Activated naive CD8-positive, alpha-beta T cell treated with anti-CD3 and anti-CD28 coated beads, Interleukin-2, amount 50 U/mL, for 16 hours (primary cell): ENCODE data around the gene NUP42.

Experiments
- DNase-seq: peaks from one replicate; pipeline ENCODE4 v3.0.0-alpha.2; 2020; ENCODE audit warnings: low read depth, low spot score

Gene NUP42

GRCh38 chr7:23234569-23235296 lies 52.9 kb downstream of the NUP42 start:
- DNase-seq: no peak

DNA sequence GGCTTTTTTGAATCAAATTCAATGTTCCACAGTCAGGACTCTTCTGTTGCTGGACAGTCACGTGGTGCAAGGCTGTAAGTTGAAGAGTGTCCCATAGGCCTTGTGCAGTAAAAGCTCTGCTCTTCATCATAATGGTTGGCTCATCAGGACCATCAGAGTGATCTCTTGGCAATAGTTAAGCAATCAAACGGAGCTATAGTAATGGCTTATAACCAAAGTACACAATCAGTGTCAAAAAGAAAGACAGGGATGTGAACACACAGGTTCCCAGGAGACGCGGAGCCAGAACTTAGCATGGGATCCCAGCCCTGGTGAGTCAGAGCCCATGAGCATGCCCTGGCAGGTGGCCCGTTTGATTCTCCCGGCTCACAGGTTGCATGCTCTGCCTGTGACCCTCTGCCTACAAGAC lies 54.0 kb downstream of the NUP42 start:
- no peak for DNase-seq

DNA sequence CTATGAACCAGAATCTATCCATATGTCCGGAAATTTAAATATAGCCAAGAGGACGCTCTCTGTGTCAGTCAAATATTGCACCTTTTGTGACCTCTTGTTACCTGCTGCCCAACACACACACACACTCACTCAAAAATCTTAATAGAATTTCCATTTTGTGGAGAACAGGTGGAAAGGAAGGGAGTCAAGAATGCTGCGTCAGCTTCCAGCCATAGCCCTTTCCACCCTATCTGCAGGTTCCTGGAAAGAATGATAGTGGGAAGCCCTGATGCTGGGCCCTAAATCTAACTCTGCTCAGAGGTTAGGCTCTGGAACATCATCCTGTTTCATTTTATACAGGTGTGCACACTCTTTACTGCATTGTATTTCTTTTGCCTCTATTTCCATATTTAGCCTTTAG lies 55.2 kb downstream of the NUP42 start:
- no peak for DNase-seq

- no peak for DNase-seq
Observed at GRCh38 chr7:23238983-23239652, 57.3 kb downstream of the NUP42 start.

- DNase-seq: no peak
Observed at GRCh38 chr7:23239698-23240097, 57.9 kb downstream of the NUP42 start.

DNA sequence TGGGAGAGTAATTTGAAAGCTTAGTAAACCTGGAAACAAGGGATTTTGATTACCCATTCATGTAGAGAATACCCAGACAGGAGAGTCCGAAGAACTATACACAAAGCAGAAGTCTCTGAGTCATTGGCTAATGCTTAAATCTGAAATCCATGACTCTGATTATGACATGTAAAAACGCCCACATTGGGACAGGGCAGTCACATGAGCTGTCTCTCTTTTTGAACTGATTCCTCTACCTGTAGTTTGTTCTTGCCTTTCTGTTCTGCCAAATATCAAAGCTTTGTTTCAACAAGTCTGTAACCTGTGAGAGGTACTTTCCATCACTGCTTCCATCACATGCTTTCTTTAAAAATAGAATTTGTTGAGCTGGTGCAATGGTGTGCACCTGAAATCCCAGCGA lies 60.5 kb downstream of the NUP42 start:
- no peak for DNase-seq

- no peak for DNase-seq
Observed at GRCh38 chr7:23242935-23243334, 61.1 kb downstream of the NUP42 start.

DNA sequence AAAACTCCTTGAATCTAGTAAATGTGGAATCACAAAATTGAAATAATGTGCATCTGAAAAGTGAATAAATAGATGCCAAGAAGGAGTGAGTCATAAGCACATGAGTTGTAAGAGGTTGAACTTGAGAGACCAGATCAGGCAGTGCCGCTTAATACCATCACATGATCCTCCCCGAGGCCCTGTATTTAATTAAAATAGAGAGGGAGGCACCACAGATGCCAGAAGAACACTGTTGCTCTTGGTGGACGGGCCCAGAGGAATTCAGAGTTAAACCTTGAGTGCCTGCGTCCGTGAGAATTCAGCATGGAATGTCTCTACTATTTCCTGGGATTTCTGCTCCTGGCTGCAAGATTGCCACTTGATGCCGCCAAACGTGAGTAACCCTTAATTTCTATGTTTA lies 64.7 kb downstream of the NUP42 start, which contains the start of gene GPNMB:
Gene GPNMB, plus strand, starts transcription at position 221 of the 400 bp plus-strand sequence. Its CDS starts 83 bp downstream, at position 304.
- DNase-seq: no peak

GRCh38 chr7:23247046-23247602 lies 65.3 kb downstream of the NUP42 start:
- no peak for DNase-seq

DNA sequence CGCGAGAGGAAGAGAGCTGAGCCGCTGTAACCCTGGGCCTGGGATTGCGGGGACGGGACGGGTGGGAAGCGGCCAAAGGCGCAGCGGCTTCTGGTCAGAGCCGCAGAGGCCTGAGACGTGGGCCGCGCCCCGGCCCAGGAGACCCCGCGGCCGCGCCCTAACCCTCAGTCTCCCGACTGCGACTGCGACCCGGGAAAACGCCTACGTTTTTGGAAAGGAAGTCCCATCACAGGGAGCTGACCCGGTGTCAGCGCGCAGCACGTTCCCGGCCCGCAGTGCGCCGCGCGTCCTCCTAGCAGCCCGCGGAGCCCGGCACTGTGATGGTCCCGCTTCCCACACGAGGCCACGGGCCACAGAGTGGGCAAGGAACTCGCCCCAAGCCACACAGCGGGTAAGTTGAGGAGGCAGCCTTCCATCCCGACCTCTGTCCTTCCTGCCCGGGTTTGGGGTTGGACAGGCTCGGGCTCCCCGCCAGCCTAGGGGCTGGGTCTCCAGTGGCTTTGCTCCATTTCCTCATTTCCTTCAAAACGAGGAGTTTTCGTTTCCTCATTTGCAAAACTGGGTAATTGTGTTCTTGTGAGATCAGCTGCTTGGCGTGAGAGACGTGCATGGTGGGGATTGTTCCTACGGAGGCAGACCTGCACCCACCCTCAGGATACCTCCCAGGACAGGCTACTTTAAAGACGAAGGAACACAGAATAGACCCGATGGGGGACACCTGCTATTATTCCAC lies 65.9 kb downstream of the NUP42 start:
- no peak for DNase-seq

- DNase-seq: no peak
Observed at GRCh38 chr7:23249486-23249885, 67.6 kb downstream of the NUP42 start.
